ENCODE results near the gene NAT10. TPM values are rescaled to one million over a fixed set of nuclear protein-coding genes. Genes with fewer than 3 reads are reported as not detected.
A peak's percentile ranks its signal among the peaks of the same experiment; 100 is the strongest.

NAT10 gene
- total RNA-seq, 6 donors from 2014 or later: 19.3 to 69.1 (median 32.5) TPM

GRCh38 chr11:34149786-34150185 is 44.4 kb downstream of the NAT10 start:
- WGBS, 2 donors: 88 to 89% methylated on average over 7 to 9 of the region's 13 CpGs
- peaks cover 0 to 13% (median 4%) of the 10 kb centered on the region in 4 donors for H3K4me1 ChIP-seq
- ATAC-seq (ENCODE audit: low FRiP score in 2 of 2) (no peak), DNase-seq (no peak)
- H3K36me3 ChIP-seq: peaks cover 18 to 73% (median 49%) of the 10 kb centered on the region in 4 donors
- H3K27me3 ChIP-seq: no peaks in the 10 kb centered on the region
- peak in 2 of 6 experiments; percentile 16 to 19 for TF ChIP-seq CTCF (IDR thresholded peaks at IDR 0.05)
- no peak for TF ChIP-seq POLR2A (IDR thresholded peaks at IDR 0.05)
- no peaks in the 10 kb centered on the region for H3K9me3 ChIP-seq
- no peak overlapping the region for H3K27ac ChIP-seq
- H3K4me3 ChIP-seq: no peak overlapping the region

GRCh38 chr11:34150494-34151151 is 45.2 kb downstream of the NAT10 start:
- H3K4me3 ChIP-seq: no peak overlapping the region
- no peaks in the 10 kb centered on the region for H3K9me3 ChIP-seq
- no peak overlapping the region for H3K27ac ChIP-seq
- peaks cover 4 to 21% (median 12%) of the 10 kb centered on the region in 4 donors for H3K4me1 ChIP-seq
- H3K36me3 ChIP-seq: peaks cover 11 to 65% (median 44%) of the 10 kb centered on the region in 4 donors
- TF ChIP-seq POLR2AphosphoS5 (IDR thresholded peaks at IDR 0.05) (no peak), EP300 (IDR thresholded peaks at IDR 0.05) (no peak), CTCF (IDR thresholded peaks at IDR 0.05) (no peak), POLR2A (IDR thresholded peaks at IDR 0.05) (no peak)
- DNase-seq (no peak), ATAC-seq (ENCODE audit: low FRiP score in 2 of 2) (no peak)
- no peaks in the 10 kb centered on the region for H3K27me3 ChIP-seq
- 77 to 91% methylated on average over 6 of the region's 6 CpGs for WGBS, 2 donors

GRCh38 chr11:34151166-34151565 is 45.7 kb downstream of the NAT10 start:
- Histone ChIP-seq H3K9me3 (no peaks in the 10 kb centered on the region), H3K27me3 (no peaks in the 10 kb centered on the region), H3K27ac (no peak overlapping the region), H3K4me3 (no peak overlapping the region), H3K36me3 (peaks cover 9 to 60% (median 40%) of the 10 kb centered on the region in 4 donors), H3K4me1 (peaks cover 6 to 24% (median 12%) of the 10 kb centered on the region in 4 donors)
- DNase-seq: no peak
- TF ChIP-seq EP300 (IDR thresholded peaks at IDR 0.05): no peak
- no peak for TF ChIP-seq POLR2AphosphoS5 (IDR thresholded peaks at IDR 0.05)
- TF ChIP-seq CTCF (IDR thresholded peaks at IDR 0.05): no peak
- TF ChIP-seq POLR2A (IDR thresholded peaks at IDR 0.05): no peak
- 88 to 92% methylated on average over 5 of the region's 5 CpGs for WGBS, 2 donors
- ATAC-seq (ENCODE audit: low FRiP score in 2 of 2): no peak

GRCh38 chr11:34151916-34152845 is 46.8 kb downstream of the NAT10 start:
- Histone ChIP-seq H3K27ac (no peak overlapping the region), H3K27me3 (no peaks in the 10 kb centered on the region), H3K4me1 (peaks cover 6 to 24% (median 12%) of the 10 kb centered on the region in 4 donors), H3K9me3 (no peaks in the 10 kb centered on the region), H3K4me3 (no peak overlapping the region), H3K36me3 (peaks cover 0 to 50% (median 30%) of the 10 kb centered on the region in 4 donors)
- ATAC-seq (ENCODE audit: low FRiP score in 2 of 2): no peak
- WGBS, 2 donors: 91 to 93% methylated on average over 6 to 17 of the region's 18 CpGs
- TF ChIP-seq POLR2AphosphoS5 (IDR thresholded peaks at IDR 0.05): no peak
- TF ChIP-seq POLR2A (IDR thresholded peaks at IDR 0.05): no peak
- no peak for TF ChIP-seq CTCF (IDR thresholded peaks at IDR 0.05)
- no peak for TF ChIP-seq EP300 (IDR thresholded peaks at IDR 0.05)
- DNase-seq: no peak
